HG03095 (cell line): ENCODE data around the gene MYO5A.
"Not testable (repeated sequence)": the region's sequence is repeated elsewhere in the genome, so short reads cannot be mapped to it uniquely, and the experiment has no call there.

Experiments
- ATAC-seq: cut with Tn5 transposase; IDR thresholded peaks from one replicate; pipeline ENCODE4 v1.9.1; 2021; ENCODE audit warnings: moderate library complexity; ENCODE audit not compliant: unreplicated experiment

MYO5A gene

GRCh38 chr15:52546031-52546751 lies 17.5 kb upstream of the MYO5A start:
- ATAC-seq = no peak

GRCh38 chr15:52540374-52541012 lies 11.8 kb upstream of the MYO5A start:
- no peak for ATAC-seq

- no peak for ATAC-seq
Measured at GRCh38 chr15:52537459-52537858, 8.8 kb upstream of the MYO5A start.

GRCh38 chr15:52532427-52532826 lies 3.7 kb upstream of the MYO5A start:
- ATAC-seq = no peak

GRCh38 chr15:52529940-52530339 lies 1.3 kb upstream of the MYO5A start:
- no peak for ATAC-seq

- ATAC-seq = peak; percentile 3
Measured at GRCh38 chr15:52529341-52529924, 753 bp upstream of the MYO5A start.

GRCh38 chr15:52527911-52528563 lies 643 bp downstream of the MYO5A start:
- ATAC-seq = peak; percentile 4

GRCh38 chr15:52527196-52527910 lies 1.3 kb downstream of the MYO5A start:
- no peak for ATAC-seq

- ATAC-seq = no peak
Measured at GRCh38 chr15:52524223-52525136, 4.2 kb downstream of the MYO5A start.

- no peak for ATAC-seq
Measured at GRCh38 chr15:52523647-52524046, 5.0 kb downstream of the MYO5A start.

GRCh38 chr15:52523192-52523591 lies 5.5 kb downstream of the MYO5A start:
- no peak for ATAC-seq

GRCh38 chr15:52521682-52522081 lies 7.0 kb downstream of the MYO5A start:
- ATAC-seq = no peak

- no peak for ATAC-seq
Measured at GRCh38 chr15:52520421-52520820, 8.3 kb downstream of the MYO5A start.

- ATAC-seq = no peak
Measured at GRCh38 chr15:52518487-52519371, 10.0 kb downstream of the MYO5A start.

GRCh38 chr15:52517014-52517413 lies 11.7 kb downstream of the MYO5A start:
- no peak for ATAC-seq

GRCh38 chr15:52515343-52515742 lies 13.3 kb downstream of the MYO5A start:
- no peak for ATAC-seq

GRCh38 chr15:52514482-52514881 lies 14.2 kb downstream of the MYO5A start:
- no peak for ATAC-seq

- ATAC-seq = not testable (repeated sequence)
Measured at GRCh38 chr15:52512869-52513268, 15.8 kb downstream of the MYO5A start.

GRCh38 chr15:52511084-52511483 lies 17.6 kb downstream of the MYO5A start:
- no peak for ATAC-seq
